ENCODE data around the gene VAV1. TPM values are rescaled to one million over a fixed set of nuclear protein-coding genes. Genes with fewer than 3 reads are reported as not detected.
"Not testable (repeated sequence)": the region's sequence is repeated elsewhere in the genome, so short reads cannot be mapped to it uniquely, and the experiment has no call there.

Gene VAV1
- total RNA-seq, 2 experiments from 2014 or later: 122 to 125 TPM

GRCh38 chr19:6776045-6776444, 3.5 kb downstream of the VAV1 start:
- H3K9me3 Mint-ChIP-seq (ENCODE audit: insufficient read depth); H3K27me3 Mint-ChIP-seq (ENCODE audit: low read depth); DNase-seq; ATAC-seq; CTCF ChIA-PET; H3K4me3 Mint-ChIP-seq; H3K27ac Mint-ChIP-seq: not testable (repeated sequence)
- POLR2A ChIA-PET: interaction anchor here (1.6 kb wide), 1 partner anchor 25 kb away, joined by 4 read pairs; no protein-coding TSS in a partner anchor
- H3K36me3 Mint-ChIP-seq (ENCODE audit: low read depth): peaks cover 39% of the 10 kb centered on the region
- H3K4me1 Mint-ChIP-seq (ENCODE audit: low read depth): peaks cover 53% of the 10 kb centered on the region

- ChIA-PET CTCF (interaction anchor here (1.3 kb wide), 1 partner anchor 86 kb away, joined by 3 read pairs; no protein-coding TSS in a partner anchor), POLR2A (no interaction called here)
Measured at GRCh38 chr19:6776999-6777398, 4.5 kb downstream of the VAV1 start.

GRCh38 chr19:6777434-6777833, 4.9 kb downstream of the VAV1 start:
- ChIA-PET POLR2A (no interaction called here), CTCF (interaction anchor here (1.3 kb wide), 1 partner anchor 86 kb away, joined by 3 read pairs; no protein-coding TSS in a partner anchor)
- Mint-ChIP-seq H3K9me3 (ENCODE audit: insufficient read depth) (peaks cover 3% of the 10 kb centered on the region), H3K36me3 (ENCODE audit: low read depth) (peaks cover 46% of the 10 kb centered on the region), H3K4me1 (ENCODE audit: low read depth) (peaks cover 50% of the 10 kb centered on the region), H3K4me3 (peak overlapping the region; percentile 21), H3K27ac (peak overlapping the region; percentile 50), H3K27me3 (ENCODE audit: low read depth) (no peaks in the 10 kb centered on the region)
- DNase-seq (no peak), ATAC-seq (no peak)

More at GRCh38 chr19:6776999-6777398, 4.5 kb downstream of the VAV1 start:
- ATAC-seq (no peak), DNase-seq (no peak)
- no peak overlapping the region for H3K4me3 Mint-ChIP-seq
- H3K27me3 Mint-ChIP-seq (ENCODE audit: low read depth): no peaks in the 10 kb centered on the region
- H3K9me3 Mint-ChIP-seq (ENCODE audit: insufficient read depth): peaks cover 3% of the 10 kb centered on the region
- peaks cover 46% of the 10 kb centered on the region for H3K36me3 Mint-ChIP-seq (ENCODE audit: low read depth)
- peak overlapping the region; percentile 50 for H3K27ac Mint-ChIP-seq
- H3K4me1 Mint-ChIP-seq (ENCODE audit: low read depth): peaks cover 54% of the 10 kb centered on the region

- Mint-ChIP-seq H3K4me3 (peak overlapping the region; percentile 22), H3K36me3 (ENCODE audit: low read depth) (peaks cover 48% of the 10 kb centered on the region), H3K27ac (peak overlapping the region; percentile 81), H3K27me3 (ENCODE audit: low read depth) (no peaks in the 10 kb centered on the region), H3K4me1 (ENCODE audit: low read depth) (peaks cover 52% of the 10 kb centered on the region), H3K9me3 (ENCODE audit: insufficient read depth) (peaks cover 3% of the 10 kb centered on the region)
- POLR2A ChIA-PET: no interaction called here
- CTCF ChIA-PET: interaction anchor here (1.3 kb wide), 1 partner anchor 85 kb away, joined by 3 read pairs; no protein-coding TSS in a partner anchor
- DNase-seq (no peak), ATAC-seq (no peak)
Measured at GRCh38 chr19:6778386-6778785, 5.9 kb downstream of the VAV1 start.

GRCh38 chr19:6779206-6779605, 6.7 kb downstream of the VAV1 start:
- ChIA-PET CTCF (no interaction called here), POLR2A (no interaction called here)
- peaks cover 45% of the 10 kb centered on the region for H3K36me3 Mint-ChIP-seq (ENCODE audit: low read depth)

GRCh38 chr19:6787393-6787792, 14.9 kb downstream of the VAV1 start:
- ChIA-PET CTCF (no interaction called here), POLR2A (no interaction called here)
- peaks cover 56% of the 10 kb centered on the region for H3K4me1 Mint-ChIP-seq (ENCODE audit: low read depth)
- ATAC-seq (no peak), DNase-seq (no peak)
- peaks cover 60% of the 10 kb centered on the region for H3K36me3 Mint-ChIP-seq (ENCODE audit: low read depth)
- no peaks in the 10 kb centered on the region for H3K9me3 Mint-ChIP-seq (ENCODE audit: insufficient read depth)
- no peaks in the 10 kb centered on the region for H3K27me3 Mint-ChIP-seq (ENCODE audit: low read depth)
- H3K27ac Mint-ChIP-seq: no peak overlapping the region
- no peak overlapping the region for H3K4me3 Mint-ChIP-seq

More at GRCh38 chr19:6779206-6779605, 6.7 kb downstream of the VAV1 start:
- DNase-seq (no peak), ATAC-seq (no peak)
- Mint-ChIP-seq H3K27me3 (ENCODE audit: low read depth) (no peaks in the 10 kb centered on the region), H3K27ac (no peak overlapping the region), H3K4me1 (ENCODE audit: low read depth) (peaks cover 53% of the 10 kb centered on the region), H3K9me3 (ENCODE audit: insufficient read depth) (peaks cover 3% of the 10 kb centered on the region), H3K4me3 (no peak overlapping the region)

GRCh38 chr19:6788896-6789295, 16.4 kb downstream of the VAV1 start:
- ATAC-seq (no peak), DNase-seq (no peak)
- H3K9me3 Mint-ChIP-seq (ENCODE audit: insufficient read depth): no peaks in the 10 kb centered on the region
- H3K27ac Mint-ChIP-seq: no peak overlapping the region
- H3K4me3 Mint-ChIP-seq: no peak overlapping the region
- ChIA-PET CTCF (no interaction called here), POLR2A (no interaction called here)
- no peaks in the 10 kb centered on the region for H3K27me3 Mint-ChIP-seq (ENCODE audit: low read depth)
- peaks cover 58% of the 10 kb centered on the region for H3K4me1 Mint-ChIP-seq (ENCODE audit: low read depth)
- H3K36me3 Mint-ChIP-seq (ENCODE audit: low read depth): peaks cover 71% of the 10 kb centered on the region

GRCh38 chr19:6790194-6791128, 18.0 kb downstream of the VAV1 start:
- Mint-ChIP-seq H3K36me3 (ENCODE audit: low read depth) (peaks cover 75% of the 10 kb centered on the region), H3K4me1 (ENCODE audit: low read depth) (peaks cover 61% of the 10 kb centered on the region), H3K27me3 (ENCODE audit: low read depth) (no peaks in the 10 kb centered on the region), H3K27ac (peak overlapping the region; percentile 72), H3K4me3 (no peak overlapping the region), H3K9me3 (ENCODE audit: insufficient read depth) (peaks cover 4% of the 10 kb centered on the region)
- CTCF ChIA-PET: interaction anchor here (1.2 to 1.8 kb wide), 4 partner anchors 9 to 23 kb away, joined by 3 to 6 read pairs (median 3); no protein-coding TSS in a partner anchor
- POLR2A ChIA-PET: interaction anchor here (1.1 to 3.7 kb wide), 3 partner anchors 8 to 17 kb away, joined by 3 to 14 read pairs (median 7); partner anchors contain the start of gene VAV1
- DNase-seq (no peak), ATAC-seq (no peak)

GRCh38 chr19:6791237-6791636, 18.7 kb downstream of the VAV1 start:
- peaks cover 61% of the 10 kb centered on the region for H3K4me1 Mint-ChIP-seq (ENCODE audit: low read depth)
- no peaks in the 10 kb centered on the region for H3K27me3 Mint-ChIP-seq (ENCODE audit: low read depth)
- peaks cover 76% of the 10 kb centered on the region for H3K36me3 Mint-ChIP-seq (ENCODE audit: low read depth)
- ATAC-seq (no peak), DNase-seq (no peak)
- no peak overlapping the region for H3K4me3 Mint-ChIP-seq
- CTCF ChIA-PET: interaction anchor here (1.2 to 1.8 kb wide), 2 partner anchors 10 to 23 kb away, joined by 3 to 6 read pairs; no protein-coding TSS in a partner anchor
- H3K27ac Mint-ChIP-seq: peak overlapping the region; percentile 5
- POLR2A ChIA-PET: interaction anchor here (0.6 to 3.7 kb wide), 4 partner anchors 9 to 761 kb away, joined by 3 to 14 read pairs (median 5); partner anchors contain the start of gene VAV1
- H3K9me3 Mint-ChIP-seq (ENCODE audit: insufficient read depth): peaks cover 4% of the 10 kb centered on the region

GRCh38 chr19:6793411-6793810, 20.9 kb downstream of the VAV1 start:
- Mint-ChIP-seq H3K4me3 (no peak overlapping the region), H3K27me3 (ENCODE audit: low read depth) (no peaks in the 10 kb centered on the region), H3K36me3 (ENCODE audit: low read depth) (peaks cover 79% of the 10 kb centered on the region), H3K4me1 (ENCODE audit: low read depth) (peaks cover 66% of the 10 kb centered on the region), H3K9me3 (ENCODE audit: insufficient read depth) (peaks cover 4% of the 10 kb centered on the region), H3K27ac (no peak overlapping the region)
- POLR2A ChIA-PET: interaction anchor here (3.7 kb wide), 1 partner anchor 7 kb away, joined by 14 read pairs; no protein-coding TSS in a partner anchor
- DNase-seq (no peak), ATAC-seq (no peak)
- CTCF ChIA-PET: no interaction called here

- H3K27me3 Mint-ChIP-seq (ENCODE audit: low read depth): no peaks in the 10 kb centered on the region
- H3K9me3 Mint-ChIP-seq (ENCODE audit: insufficient read depth): peaks cover 4% of the 10 kb centered on the region
- H3K4me3 Mint-ChIP-seq: no peak overlapping the region
- ATAC-seq: no peak
- DNase-seq: no peak
- CTCF ChIA-PET: no interaction called here
- POLR2A ChIA-PET: no interaction called here
- peaks cover 78% of the 10 kb centered on the region for H3K36me3 Mint-ChIP-seq (ENCODE audit: low read depth)
- peak overlapping the region; percentile 4 for H3K27ac Mint-ChIP-seq
- H3K4me1 Mint-ChIP-seq (ENCODE audit: low read depth): peaks cover 64% of the 10 kb centered on the region
Measured at GRCh38 chr19:6793973-6794372, 21.5 kb downstream of the VAV1 start.

All from activated CD8-positive, alpha-beta T cell treated with anti-CD3 and anti-CD28 coated beads, Interleukin-2, amount 10 ng/mL, durations not matched to agents 7 days and 5 days (primary cell).